ENCODE measurements around the gene KCNH5.

Gene KCNH5

GRCh38 chr14:62667421-62667914, 377.8 kb downstream of the KCNH5 start:
- WGBS (ENCODE audit: extremely low coverage, insufficient coverage, insufficient read length) = no CpG with 5 or more reads among the region's 4 CpGs
- no peak overlapping the region for H2BK12ac ChIP-seq (ENCODE audit: low read length)
- H3K79me2 ChIP-seq (ENCODE audit: control insufficient read depth, insufficient read depth, low read length, poor library complexity) = no peaks in the 10 kb centered on the region
- H3K18ac ChIP-seq (ENCODE audit: low read length) = no peak overlapping the region
- H2AFZ ChIP-seq (ENCODE audit: insufficient read depth, low read length, poor library complexity) = no peak overlapping the region
- H3K4me1 ChIP-seq (ENCODE audit: control insufficient read depth in 1 of 2, insufficient read depth in 2 of 2, low read length in 2 of 2) = no peaks in the 10 kb centered on the region
- H2BK5ac ChIP-seq (ENCODE audit: low read depth, low read length, poor library complexity) = no peak overlapping the region
- no peak overlapping the region for H3K14ac ChIP-seq (ENCODE audit: low read length)
- H3K27ac ChIP-seq (ENCODE audit: low read depth, low read length) = no peak overlapping the region
- no peaks in the 10 kb centered on the region for H3K36me3 ChIP-seq (ENCODE audit: control insufficient read depth in 1 of 2, insufficient read depth in 2 of 2, low read length in 2 of 2)
- no peak overlapping the region for H3K4me3 ChIP-seq (ENCODE audit: low read depth, low read length)
- no peak overlapping the region for H4K91ac ChIP-seq (ENCODE audit: low read depth, low read length)
- H2AK5ac ChIP-seq (ENCODE audit: low read length) = no peak overlapping the region
- no peaks in the 10 kb centered on the region for H3K9me3 ChIP-seq (ENCODE audit: insufficient read depth, low read depth, low read length)
- no peak overlapping the region for H3K9ac ChIP-seq (ENCODE audit: low read length)
- DNase-seq = peak in 1 of 2 donors; percentile 20
- H2BK120ac ChIP-seq (ENCODE audit: insufficient read depth, low read length, poor library complexity) = no peak overlapping the region
- no peak overlapping the region for H3K4ac ChIP-seq (ENCODE audit: low read depth, low read length)
- no peaks in the 10 kb centered on the region for H3K79me1 ChIP-seq (ENCODE audit: low read length)
- no peak overlapping the region for H3K23ac ChIP-seq (ENCODE audit: low read length)
- no peak overlapping the region for H3K4me2 ChIP-seq (ENCODE audit: low read length)
- no peak overlapping the region for H4K12ac ChIP-seq (ENCODE audit: low read depth, low read length)
- H3K27me3 ChIP-seq (ENCODE audit: insufficient read depth, low read length) = no peaks in the 10 kb centered on the region
- no peak overlapping the region for H4K8ac ChIP-seq (ENCODE audit: low read depth, low read length)

- WGBS (ENCODE audit: extremely low coverage, insufficient coverage, insufficient read length) = no CpG with 5 or more reads among the region's 3 CpGs
- no peak overlapping the region for H3K4me3 ChIP-seq (ENCODE audit: low read depth, low read length)
- no peaks in the 10 kb centered on the region for H3K79me1 ChIP-seq (ENCODE audit: low read length)
Measured at GRCh38 chr14:62665286-62665685, 380.0 kb downstream of the KCNH5 start.

GRCh38 chr14:62663456-62663821, 381.8 kb downstream of the KCNH5 start:
- H3K4me1 ChIP-seq (ENCODE audit: control insufficient read depth in 1 of 2, insufficient read depth in 2 of 2, low read length in 2 of 2) = no peaks in the 10 kb centered on the region
- no peak overlapping the region for H3K27ac ChIP-seq (ENCODE audit: low read depth, low read length)
- no peak overlapping the region for H3K9ac ChIP-seq (ENCODE audit: low read length)
- H3K14ac ChIP-seq (ENCODE audit: low read length) = no peak overlapping the region
- H3K9me3 ChIP-seq (ENCODE audit: insufficient read depth, low read depth, low read length) = no peaks in the 10 kb centered on the region
- no peaks in the 10 kb centered on the region for H3K79me2 ChIP-seq (ENCODE audit: control insufficient read depth, insufficient read depth, low read length, poor library complexity)
- H2AFZ ChIP-seq (ENCODE audit: insufficient read depth, low read length, poor library complexity) = no peak overlapping the region
- H3K23ac ChIP-seq (ENCODE audit: low read length) = no peak overlapping the region
- no peak overlapping the region for H2BK120ac ChIP-seq (ENCODE audit: insufficient read depth, low read length, poor library complexity)
- no peaks in the 10 kb centered on the region for H3K79me1 ChIP-seq (ENCODE audit: low read length)
- no peak overlapping the region for H2BK12ac ChIP-seq (ENCODE audit: low read length)
- no peak overlapping the region for H4K12ac ChIP-seq (ENCODE audit: low read depth, low read length)
- no peak overlapping the region for H4K8ac ChIP-seq (ENCODE audit: low read depth, low read length)
- no peaks in the 10 kb centered on the region for H3K27me3 ChIP-seq (ENCODE audit: insufficient read depth, low read length)
- no peak overlapping the region for H3K18ac ChIP-seq (ENCODE audit: low read length)
- no peak overlapping the region for H3K4me3 ChIP-seq (ENCODE audit: low read depth, low read length)
- no CpG with 5 or more reads among the region's 4 CpGs for WGBS (ENCODE audit: extremely low coverage, insufficient coverage, insufficient read length)
- no peak overlapping the region for H4K91ac ChIP-seq (ENCODE audit: low read depth, low read length)
- no peak overlapping the region for H2BK5ac ChIP-seq (ENCODE audit: low read depth, low read length, poor library complexity)
- no peak overlapping the region for H3K4ac ChIP-seq (ENCODE audit: low read depth, low read length)
- H2AK5ac ChIP-seq (ENCODE audit: low read length) = no peak overlapping the region
- H3K4me2 ChIP-seq (ENCODE audit: low read length) = no peak overlapping the region
- no peaks in the 10 kb centered on the region for H3K36me3 ChIP-seq (ENCODE audit: control insufficient read depth in 1 of 2, insufficient read depth in 2 of 2, low read length in 2 of 2)
- DNase-seq = no peak

More at GRCh38 chr14:62665286-62665685, 380.0 kb downstream of the KCNH5 start:
- Histone ChIP-seq H3K79me2 (ENCODE audit: control insufficient read depth, insufficient read depth, low read length, poor library complexity) (no peaks in the 10 kb centered on the region), H2BK12ac (ENCODE audit: low read length) (no peak overlapping the region), H3K27me3 (ENCODE audit: insufficient read depth, low read length) (no peaks in the 10 kb centered on the region), H2AK5ac (ENCODE audit: low read length) (no peak overlapping the region), H3K27ac (ENCODE audit: low read depth, low read length) (no peak overlapping the region), H2BK120ac (ENCODE audit: insufficient read depth, low read length, poor library complexity) (no peak overlapping the region), H3K4me1 (ENCODE audit: control insufficient read depth in 1 of 2, insufficient read depth in 2 of 2, low read length in 2 of 2) (no peaks in the 10 kb centered on the region), H2AFZ (ENCODE audit: insufficient read depth, low read length, poor library complexity) (no peak overlapping the region), H3K18ac (ENCODE audit: low read length) (no peak overlapping the region), H3K9me3 (ENCODE audit: insufficient read depth, low read depth, low read length) (no peaks in the 10 kb centered on the region), H4K91ac (ENCODE audit: low read depth, low read length) (no peak overlapping the region), H4K12ac (ENCODE audit: low read depth, low read length) (no peak overlapping the region), H3K4ac (ENCODE audit: low read depth, low read length) (no peak overlapping the region), H2BK5ac (ENCODE audit: low read depth, low read length, poor library complexity) (no peak overlapping the region), H3K14ac (ENCODE audit: low read length) (no peak overlapping the region), H4K8ac (ENCODE audit: low read depth, low read length) (no peak overlapping the region), H3K36me3 (ENCODE audit: control insufficient read depth in 1 of 2, insufficient read depth in 2 of 2, low read length in 2 of 2) (no peaks in the 10 kb centered on the region), H3K23ac (ENCODE audit: low read length) (no peak overlapping the region), H3K4me2 (ENCODE audit: low read length) (no peak overlapping the region), H3K9ac (ENCODE audit: low read length) (no peak overlapping the region)
- no peak for DNase-seq

GRCh38 chr14:62662811-62663455, 382.3 kb downstream of the KCNH5 start:
- Histone ChIP-seq H3K4ac (ENCODE audit: low read depth, low read length) (no peak overlapping the region), H2AK5ac (ENCODE audit: low read length) (no peak overlapping the region), H3K14ac (ENCODE audit: low read length) (no peak overlapping the region), H3K4me3 (ENCODE audit: low read depth, low read length) (no peak overlapping the region), H3K4me1 (ENCODE audit: control insufficient read depth in 1 of 2, insufficient read depth in 2 of 2, low read length in 2 of 2) (no peaks in the 10 kb centered on the region), H4K12ac (ENCODE audit: low read depth, low read length) (no peak overlapping the region), H3K9ac (ENCODE audit: low read length) (no peak overlapping the region), H2BK12ac (ENCODE audit: low read length) (no peak overlapping the region), H4K91ac (ENCODE audit: low read depth, low read length) (no peak overlapping the region), H4K8ac (ENCODE audit: low read depth, low read length) (no peak overlapping the region), H3K4me2 (ENCODE audit: low read length) (no peak overlapping the region), H2AFZ (ENCODE audit: insufficient read depth, low read length, poor library complexity) (no peak overlapping the region), H3K36me3 (ENCODE audit: control insufficient read depth in 1 of 2, insufficient read depth in 2 of 2, low read length in 2 of 2) (no peaks in the 10 kb centered on the region), H3K18ac (ENCODE audit: low read length) (no peak overlapping the region), H3K79me1 (ENCODE audit: low read length) (no peaks in the 10 kb centered on the region), H3K23ac (ENCODE audit: low read length) (no peak overlapping the region), H3K27ac (ENCODE audit: low read depth, low read length) (no peak overlapping the region), H2BK120ac (ENCODE audit: insufficient read depth, low read length, poor library complexity) (no peak overlapping the region), H2BK5ac (ENCODE audit: low read depth, low read length, poor library complexity) (no peak overlapping the region), H3K9me3 (ENCODE audit: insufficient read depth, low read depth, low read length) (no peaks in the 10 kb centered on the region), H3K79me2 (ENCODE audit: control insufficient read depth, insufficient read depth, low read length, poor library complexity) (no peaks in the 10 kb centered on the region), H3K27me3 (ENCODE audit: insufficient read depth, low read length) (no peaks in the 10 kb centered on the region)
- DNase-seq = no peak
- no CpG with 5 or more reads among the region's 11 CpGs for WGBS (ENCODE audit: extremely low coverage, insufficient coverage, insufficient read length)
